Left renal pelvis (tissue), 4 donors: ENCODE measurements around the gene PTH1R. TPM values are rescaled to one million over a fixed set of nuclear protein-coding genes. Genes with fewer than 3 reads are reported as not detected.

Experiments used
- DNase-seq, 4 donors: peaks; one replicate each; pipeline ENCODE4 v3.0.0-alpha.2; 2013; ENCODE audit warnings: low read depth in 4 of 4, low spot score in 3 of 4
- polyA plus RNA-seq, 4 donors: library from polyadenylated mRNA; unstranded; fragments of 120-200 nt; gene quantifications; one replicate each; pipeline ENCODE4 v1.2.1, GENCODE V29; 2013; ENCODE audit not compliant: insufficient read length in 4 of 4

PTH1R gene
- polyA plus RNA-seq, 4 donors, result 48.6 to 247 (median 162) TPM

DNA sequence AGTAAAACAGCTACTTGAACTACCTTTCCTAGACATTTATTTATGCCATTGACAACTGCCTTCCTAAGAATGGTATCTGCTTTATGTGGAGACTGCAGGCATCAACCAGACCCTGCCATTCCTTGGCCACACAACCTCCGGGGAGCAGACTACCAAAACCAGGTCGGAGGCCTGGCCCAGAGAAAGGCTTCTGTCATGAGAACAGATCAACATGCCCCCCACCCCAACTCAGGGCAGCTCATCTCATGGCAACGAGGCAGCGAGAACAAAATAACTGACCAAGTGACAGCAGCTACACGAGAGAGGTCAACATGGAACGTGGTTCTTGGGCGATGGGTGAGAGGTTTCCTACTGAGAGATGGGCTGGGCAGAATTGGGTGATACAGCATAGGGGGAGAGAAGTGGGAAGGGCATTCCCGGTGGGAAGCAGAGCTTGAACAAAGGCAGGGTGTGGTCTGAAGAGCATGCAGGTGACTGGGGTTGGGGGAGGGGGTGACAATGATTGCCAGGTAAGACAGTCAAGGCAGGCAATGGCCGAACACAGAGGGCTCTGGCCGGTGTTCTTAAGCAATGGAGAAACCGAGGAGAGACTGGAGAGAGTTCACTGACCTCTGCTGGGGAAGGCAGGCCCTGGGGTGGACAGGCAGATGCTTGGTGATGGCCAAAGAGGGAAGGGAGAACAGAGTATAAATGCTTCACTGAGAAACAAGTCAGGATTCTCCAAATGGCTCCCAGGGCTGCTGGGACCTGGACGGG, 65.1 kb downstream of the PTH1R start:
- DNase-seq, result no peak

DNA sequence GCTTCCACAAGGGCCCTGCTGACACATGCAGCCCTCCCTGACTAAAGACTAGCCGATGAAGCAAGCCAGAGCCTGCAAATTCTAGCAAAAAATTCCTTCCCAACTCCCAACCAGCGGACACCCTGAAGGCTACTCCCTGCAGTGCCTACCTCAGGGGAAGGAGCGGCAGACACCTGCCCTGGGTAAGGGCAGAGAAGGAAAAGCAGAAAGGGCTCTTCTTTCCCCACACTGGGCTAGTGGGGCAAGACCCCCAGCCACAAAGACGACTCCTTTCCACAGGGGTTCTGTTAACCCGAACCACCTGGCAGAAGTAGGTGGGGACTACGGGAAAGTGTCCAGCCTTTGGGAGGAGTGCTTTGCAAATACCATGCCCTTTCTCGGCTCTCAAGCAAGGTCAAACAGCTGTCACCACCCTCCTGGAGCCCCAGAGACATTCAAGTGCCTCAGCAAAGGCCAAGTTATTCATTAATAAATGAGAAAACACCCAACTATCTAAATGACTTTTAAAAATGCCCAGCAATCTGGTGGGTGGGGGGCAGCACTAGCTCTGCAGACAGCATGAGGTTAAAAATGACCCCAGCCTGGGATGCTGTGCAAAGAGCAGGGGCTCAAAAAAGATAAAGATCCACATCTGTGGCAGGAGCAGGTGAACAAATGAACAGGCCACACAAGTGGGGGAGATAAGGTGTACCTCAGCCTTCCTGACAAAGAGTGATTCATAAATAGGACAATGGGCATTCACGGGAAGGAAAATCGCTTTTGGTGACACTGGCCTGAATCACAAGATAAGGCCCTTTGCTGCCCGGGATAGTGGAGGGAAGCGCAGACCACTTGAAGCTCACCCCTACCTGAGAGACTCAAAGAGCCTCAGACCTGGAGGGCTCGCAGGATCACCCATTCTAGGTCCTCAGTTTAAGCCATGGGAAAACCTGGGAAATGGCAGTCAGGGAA, 66.0 kb downstream of the PTH1R start:
- no peak for DNase-seq

DNA sequence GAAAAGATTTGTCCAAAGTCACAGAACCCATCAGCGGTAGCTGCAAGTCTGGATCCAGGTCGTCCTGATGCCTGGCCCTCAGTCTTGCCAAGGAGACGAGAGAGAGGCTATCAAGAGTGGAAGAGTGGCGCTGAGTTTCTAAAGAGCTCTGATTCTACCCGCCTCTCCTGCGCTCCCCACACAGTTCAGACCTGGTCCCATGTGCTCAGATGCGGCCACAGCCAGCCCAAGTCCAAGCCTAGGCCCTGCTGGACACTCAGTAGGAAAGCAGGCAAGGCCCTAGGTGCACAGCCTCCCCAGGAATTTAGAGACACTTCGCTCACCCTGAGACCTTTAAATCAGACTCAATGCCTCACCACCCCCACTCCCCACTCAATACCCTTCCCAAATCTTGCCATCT, 66.7 kb downstream of the PTH1R start:
- DNase-seq, result no peak

DNA sequence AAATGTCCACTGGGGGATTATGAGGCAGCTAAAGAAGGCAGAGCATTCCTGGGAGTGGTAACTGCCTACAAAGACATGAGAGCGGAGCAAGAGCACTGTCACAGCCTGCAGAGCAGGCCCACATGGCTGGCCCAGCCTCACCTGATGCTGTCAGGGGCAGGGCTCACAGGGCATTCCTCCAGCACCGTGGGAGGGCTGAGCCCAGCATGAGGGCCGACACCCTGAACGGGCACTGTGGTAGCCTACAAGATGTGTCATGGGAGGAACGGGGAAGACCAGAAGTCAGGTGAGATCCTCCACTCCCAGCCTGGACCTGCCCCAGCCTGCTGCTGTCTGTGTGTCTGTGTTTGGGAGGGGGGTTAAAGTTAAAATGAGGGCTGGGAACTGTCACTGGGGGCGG, 68.9 kb downstream of the PTH1R start:
- DNase-seq, result no peak

DNA sequence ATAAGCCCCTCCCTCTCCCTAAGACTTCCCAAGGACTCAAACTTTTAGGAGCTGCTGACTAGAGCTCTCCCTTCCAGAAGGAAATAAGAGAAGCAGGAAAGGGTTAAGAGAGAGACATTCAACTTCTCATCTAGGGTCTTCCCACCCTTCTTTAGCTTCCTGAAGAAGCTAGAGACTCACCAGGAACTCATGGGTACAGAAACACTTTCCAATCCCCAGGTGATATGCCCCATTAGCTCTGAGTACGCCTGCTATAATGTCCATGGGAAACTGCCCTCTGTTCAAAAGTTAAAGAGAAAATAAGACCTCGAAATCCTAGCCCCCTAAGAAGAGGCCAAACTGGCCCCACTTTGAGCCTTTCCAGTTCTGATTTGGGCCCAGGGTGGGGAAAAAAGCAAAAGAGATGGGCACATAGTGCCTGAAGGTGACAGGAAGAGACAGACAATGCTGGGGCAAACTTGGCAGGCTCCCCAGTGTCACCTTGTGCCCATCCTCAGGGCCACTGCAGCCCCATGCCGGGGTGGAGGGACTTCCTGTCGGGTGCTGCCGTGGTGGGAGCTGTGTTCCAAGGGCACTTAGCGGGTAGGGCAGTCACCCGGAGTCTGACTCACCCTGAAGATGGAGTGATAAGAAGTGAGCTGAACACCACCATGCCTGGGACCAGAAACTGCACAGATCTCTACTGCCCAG, 69.5 kb downstream of the PTH1R start:
- no peak for DNase-seq

DNA sequence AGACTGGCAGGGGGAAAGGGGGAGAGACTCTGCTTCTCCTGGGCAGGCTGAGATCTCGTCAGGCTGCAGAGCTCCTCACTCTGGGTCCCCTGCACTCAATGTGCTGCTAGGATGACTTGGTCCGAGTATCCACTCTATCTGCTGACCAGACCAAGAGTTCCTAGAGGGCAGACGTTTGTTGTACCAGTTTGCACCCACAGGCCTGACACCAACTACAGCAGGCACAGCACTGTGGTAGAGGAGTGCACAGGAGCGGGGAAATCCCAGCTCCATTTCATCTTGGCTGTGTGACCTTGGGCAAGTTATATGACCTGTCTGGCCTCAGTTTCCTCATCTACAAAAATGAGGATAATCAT, 70.0 kb downstream of the PTH1R start:
- no peak for DNase-seq

DNA sequence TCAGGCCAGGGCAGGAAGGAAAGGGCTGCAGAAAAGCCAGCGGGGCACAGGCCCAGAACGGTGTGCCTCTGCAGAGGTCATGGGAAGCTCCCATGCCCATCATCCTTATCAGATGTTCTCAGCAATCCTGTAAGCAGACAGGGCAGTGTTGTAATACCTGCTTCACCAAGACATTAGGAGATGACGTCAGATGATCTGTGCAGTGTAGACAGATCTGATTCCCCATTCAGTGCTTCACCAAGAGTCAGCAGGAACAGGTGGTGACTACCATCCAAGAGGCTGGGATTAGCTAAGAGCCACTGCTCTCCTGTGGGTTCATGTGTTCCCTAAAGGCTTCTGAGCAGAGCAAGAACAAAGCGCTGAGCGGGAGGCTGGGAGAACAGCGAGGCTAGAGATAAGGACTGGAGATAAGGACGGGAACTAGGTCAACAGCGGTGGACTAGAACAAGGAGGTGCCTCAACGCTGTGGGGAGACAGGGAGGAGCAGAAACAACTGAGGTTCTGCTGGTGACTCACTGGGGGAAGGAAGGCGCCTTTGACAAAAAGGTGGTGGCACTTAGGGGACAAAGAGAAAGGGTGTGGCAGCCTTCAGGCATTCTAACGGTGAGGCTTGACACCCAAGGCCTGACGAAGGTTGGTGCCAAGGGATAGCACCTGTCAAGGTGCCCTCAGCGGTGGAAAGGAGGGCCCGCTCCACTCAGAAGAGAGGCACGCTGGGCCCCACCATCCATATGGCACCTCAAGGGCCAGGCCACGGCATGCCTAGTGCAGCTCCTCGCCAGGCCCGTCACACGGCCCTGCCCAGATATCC, 70.7 kb downstream of the PTH1R start:
- DNase-seq, result no peak

DNA sequence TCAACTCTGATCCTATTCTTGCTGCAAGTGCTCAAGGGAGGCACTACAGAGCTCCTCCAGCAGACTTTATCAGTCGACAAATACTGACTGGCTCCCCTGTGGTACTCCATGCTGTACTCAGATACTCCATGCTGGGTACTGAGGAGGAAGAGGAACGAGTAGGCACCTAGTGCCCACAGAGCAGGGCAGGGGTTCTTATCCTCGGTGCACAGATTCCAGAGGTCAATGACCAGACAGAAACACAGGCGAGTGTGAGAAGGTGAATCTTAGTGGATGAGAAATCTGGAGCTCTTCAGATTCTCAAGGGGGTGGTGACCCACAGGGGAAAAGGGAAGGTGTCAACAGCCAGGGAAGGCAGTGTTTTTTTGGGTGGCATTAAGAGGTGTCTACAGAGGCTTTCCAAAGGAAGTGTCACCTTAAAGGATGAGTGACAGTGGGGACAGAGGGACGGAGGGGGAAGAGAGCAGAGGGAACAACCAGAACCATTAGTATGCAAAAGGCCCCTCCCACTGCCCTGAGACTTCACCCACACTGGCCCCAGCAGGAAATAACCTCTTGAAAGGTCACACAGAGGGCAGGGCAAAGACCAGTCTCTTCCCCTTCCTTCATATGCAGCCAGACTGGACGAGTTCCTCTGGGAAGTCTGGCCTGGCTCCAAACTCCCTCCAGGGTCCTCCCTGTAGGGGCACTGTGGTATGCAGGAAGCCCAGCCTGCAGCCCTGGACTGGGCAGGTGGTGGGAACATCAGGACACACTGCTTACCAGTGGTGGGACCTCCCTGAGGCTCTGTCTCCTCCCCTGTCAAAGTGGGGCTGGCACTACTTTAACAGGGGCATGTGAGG, 71.5 kb downstream of the PTH1R start:
- no peak for DNase-seq

DNA sequence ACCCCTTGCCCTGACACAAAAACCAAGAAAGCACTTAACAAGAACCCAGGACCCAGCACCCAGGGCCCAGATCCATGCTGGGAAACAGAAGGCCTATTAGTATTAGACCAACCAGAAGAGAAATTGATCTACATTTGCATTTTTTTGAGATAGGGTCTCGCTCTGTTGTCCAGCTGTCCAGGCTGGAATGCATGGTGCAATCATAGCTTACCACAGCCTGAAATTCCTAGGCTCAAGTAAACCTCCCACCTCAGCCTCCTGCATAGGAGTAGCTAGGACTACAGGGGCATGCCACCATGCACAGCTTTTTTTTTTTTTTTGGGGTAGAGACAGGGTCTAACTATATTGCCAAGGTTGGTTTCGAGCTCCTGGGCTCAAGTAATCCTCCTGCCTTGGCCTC, 72.7 kb downstream of the PTH1R start:
- DNase-seq, result no peak

DNA sequence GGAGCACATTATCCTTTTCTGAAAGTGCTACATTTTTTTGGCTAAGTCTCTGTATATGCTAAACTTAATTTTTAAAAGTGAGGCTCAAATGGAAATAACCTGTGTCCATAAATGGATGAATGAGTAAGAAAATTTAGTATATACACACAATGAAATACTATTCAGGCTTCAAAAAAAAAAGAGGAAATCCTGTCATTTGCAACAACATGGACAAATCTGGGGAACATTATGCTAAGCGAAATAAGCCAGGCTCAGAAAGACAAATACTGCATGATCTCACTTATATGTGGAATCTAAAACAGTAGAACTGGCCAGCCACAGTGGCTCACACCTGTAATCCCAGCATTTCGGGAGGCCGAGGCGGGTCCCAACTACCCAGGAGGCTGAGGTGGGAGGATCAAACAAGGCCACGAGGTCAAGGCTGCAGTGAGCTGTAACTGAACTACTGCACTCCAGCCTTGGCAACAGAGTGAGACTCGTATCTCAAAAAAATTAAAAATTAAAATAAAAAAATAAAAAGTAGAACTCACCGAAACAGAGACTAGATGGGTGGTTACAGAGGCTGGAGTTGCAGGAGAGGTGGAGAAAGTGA, 73.2 kb downstream of the PTH1R start:
- DNase-seq, result no peak

DNA sequence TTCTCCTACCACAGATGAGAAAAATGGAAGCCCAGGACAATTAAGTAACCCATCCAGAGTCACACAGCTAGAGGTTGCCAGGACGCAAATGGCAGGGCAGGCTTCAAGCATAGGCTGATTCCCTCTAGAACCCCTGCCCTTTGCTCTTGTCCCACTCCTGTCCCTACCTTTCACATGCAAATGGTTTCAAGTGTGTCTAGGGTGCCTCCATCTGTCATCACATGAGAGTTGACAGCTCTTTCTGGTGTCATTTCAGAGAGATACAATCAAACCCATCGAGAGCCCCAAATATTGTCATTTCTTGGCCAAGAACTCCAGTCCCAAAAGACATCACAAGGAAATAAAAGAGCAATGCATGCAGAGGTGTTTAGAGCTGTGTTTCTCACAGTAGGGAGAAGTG, 75.3 kb downstream of the PTH1R start:
- DNase-seq, result no peak

Other genes starting within 250 kb of the PTH1R start
- 10 to 100 TPM in 2 of 4 donors, 1 to 10 TPM in 2; 6.2 to 16.4 (median 10.8) TPM for gene ALS2CL, start 184.0 kb upstream of the PTH1R start, polyA plus RNA-seq
- gene TMIE, start 176.3 kb upstream of the PTH1R start, polyA plus RNA-seq, result 1 to 10 TPM in 1 of 4 donors, under 1 TPM in 3; 0.45 to 1.0 (median 0.83) TPM
- 1 to 10 TPM; 1.2 to 3.3 (median 2.2) TPM for gene PRSS50, start 159.9 kb upstream of the PTH1R start, polyA plus RNA-seq
- 10 to 100 TPM in 3 of 4 donors, 1 to 10 TPM in 1; 8.9 to 23.7 (median 21.1) TPM for gene MYL3, start 14.3 kb upstream of the PTH1R start, polyA plus RNA-seq
- 10 to 100 TPM; 38.9 to 54.5 (median 51.5) TPM for gene CCDC12, start 99.0 kb downstream of the PTH1R start, polyA plus RNA-seq
- 10 to 100 TPM; 15.0 to 50.5 (median 38.0) TPM for gene NBEAL2, start 101.9 kb downstream of the PTH1R start, polyA plus RNA-seq